SK-N-SH (cell line): ENCODE measurements around the gene TYW1. TPM values are rescaled to one million over a fixed set of nuclear protein-coding genes. Genes with fewer than 3 reads are reported as not detected.
"Not testable (repeated sequence)": the region's sequence is repeated elsewhere in the genome, so short reads cannot be mapped to it uniquely, and the experiment has no call there.

Source experiments
- CTCF ChIA-PET: fragments of 300-600, 350-600 bp; formaldehyde crosslinking; extraction: SDS; loops from one replicate; lab custom pipeline; 2021; lab: Yijun Ruan, JAX
- POLR2A ChIA-PET: fragments of 350-600 bp; sonication (Branson Sonifier 250); formaldehyde crosslinking; extraction: SDS; loops from one replicate; lab custom pipeline; 2020; ENCODE audit warnings: antibody characterized with exemption, inconsistent platforms; lab: Yijun Ruan, JAX
- DNase-seq: peaks from one replicate; pipeline ENCODE4 v3.0.0; 2012
- H2AFZ ChIP-seq: fragments of 200-600 bp; sonication (generic); 2 replicates; pipeline ENCODE4 v1.8.1; 2016; ENCODE audit warnings: antibody characterized with exemption, mild to moderate bottlenecking, low read depth
- H3F3A ChIP-seq: fragments of 200-600 bp; sonication (generic); replicated peaks from 2 replicates; pipeline ENCODE3; 2016; ENCODE audit warnings: antibody characterized with exemption, mild to moderate bottlenecking; ENCODE audit not compliant: insufficient read depth
- H3K27ac ChIP-seq, 2 experiments: fragments of 200-500 bp in 1 of 2; fragments of 200-600 bp in 1 of 2; sonication (Bioruptor generic) in 1 of 2; sonication (generic), shearing (Covaris generic) in 1 of 2; 2 replicates each; pipeline versions ENCODE4 v1.5.1 to v1.6.1; 2014 to 2016; ENCODE audit warnings: low read depth in 2 of 2, inconsistent platforms in 1 of 2, low read length in 1 of 2, mild to moderate bottlenecking in 1 of 2, mixed read lengths in 1 of 2
- H3K27me3 ChIP-seq: fragments of 200-600 bp; sonication (generic), shearing (Covaris generic); 2 replicates; pipeline ENCODE4 v1.6.1; 2016; ENCODE audit warnings: mixed run types; ENCODE audit not compliant: insufficient read depth
- H3K36me3 ChIP-seq, 2 experiments: fragments of 200-500 bp in 1 of 2; fragments of 200-600 bp in 1 of 2; sonication (Bioruptor generic) in 1 of 2; sonication (generic) in 1 of 2; replicated peaks in 1 of 2; 2 replicates each; pipeline versions ENCODE3 to v1.5.1; 2014 to 2016; ENCODE audit warnings: low read length in 1 of 2, mild to moderate bottlenecking in 1 of 2; ENCODE audit not compliant: insufficient read depth in 2 of 2, control insufficient read depth in 1 of 2
- H3K4me1 ChIP-seq, 2 experiments: fragments of 200-500 bp in 1 of 2; fragments of 200-600 bp in 1 of 2; sonication (Bioruptor generic) in 1 of 2; sonication (generic), shearing (Covaris generic) in 1 of 2; 2 replicates each; pipeline versions ENCODE4 v1.5.1 to v1.6.1; 2014 to 2016; ENCODE audit warnings: low read depth in 1 of 2, low read length in 1 of 2, mixed run types in 1 of 2; ENCODE audit not compliant: insufficient read depth in 2 of 2, control insufficient read depth in 1 of 2
- H3K4me2 ChIP-seq: fragments of 200-600 bp; sonication (generic), shearing (Covaris generic); 2 replicates; pipeline ENCODE4 v1.6.1; 2017; ENCODE audit warnings: mixed run types
- H3K4me3 ChIP-seq, 2 experiments: fragments of 200-500 bp in 1 of 2; fragments of 200-600 bp in 1 of 2; sonication (Bioruptor generic) in 1 of 2; sonication (generic), shearing (Covaris generic) in 1 of 2; 2 replicates each; pipeline versions ENCODE4 v1.5.1 to v1.8.1; 2014 to 2016; ENCODE audit warnings: low read depth in 2 of 2, inconsistent platforms in 1 of 2, low read length in 1 of 2, mild to moderate bottlenecking in 1 of 2, mixed read lengths in 1 of 2, moderate library complexity in 1 of 2
- H3K79me2 ChIP-seq: fragments of 200-600 bp; sonication (generic); 2 replicates; pipeline ENCODE4 v1.8.1; 2017; ENCODE audit warnings: mild to moderate bottlenecking; ENCODE audit not compliant: insufficient read depth
- H3K9ac ChIP-seq: fragments of 200-600 bp; sonication (generic); 2 replicates; pipeline ENCODE4 v1.6.1; 2017; ENCODE audit warnings: mixed run types
- H3K9me2 ChIP-seq: fragments of 200-600 bp; sonication (generic); 2 replicates; pipeline ENCODE4 v1.6.1; 2017; ENCODE audit warnings: mixed run types
- H3K9me3 ChIP-seq: fragments of 200-600 bp; sonication (generic); 2 replicates; pipeline ENCODE4 v1.6.1; 2017; ENCODE audit warnings: mixed run types, mild to moderate bottlenecking, moderate library complexity
- H4K20me1 ChIP-seq: fragments of 200-600 bp; sonication (generic); 2 replicates; pipeline ENCODE4 v1.6.1; 2017; ENCODE audit warnings: mild to moderate bottlenecking, mixed run types; ENCODE audit not compliant: insufficient read depth
- WGBS: methylation state at CpG from one replicate; pipeline ENCODE4 v1.1.6; 2017; ENCODE audit warnings: low lambda C conversion rate; 5-methylcytosine and 5-hydroxymethylcytosine counted together
- polyA plus RNA-seq, 3 experiments: library from polyadenylated mRNA; depleted of rRNA; stranded (reverse); fragments of >200 nt; gene quantifications; 2 replicates each; pipeline ENCODE4 v1.2.3, GENCODE V29; 2012

TYW1 gene
- polyA plus RNA-seq, 1 of the 3 experiments (the other 2 are of a cell fraction), result 15.0 TPM

DNA sequence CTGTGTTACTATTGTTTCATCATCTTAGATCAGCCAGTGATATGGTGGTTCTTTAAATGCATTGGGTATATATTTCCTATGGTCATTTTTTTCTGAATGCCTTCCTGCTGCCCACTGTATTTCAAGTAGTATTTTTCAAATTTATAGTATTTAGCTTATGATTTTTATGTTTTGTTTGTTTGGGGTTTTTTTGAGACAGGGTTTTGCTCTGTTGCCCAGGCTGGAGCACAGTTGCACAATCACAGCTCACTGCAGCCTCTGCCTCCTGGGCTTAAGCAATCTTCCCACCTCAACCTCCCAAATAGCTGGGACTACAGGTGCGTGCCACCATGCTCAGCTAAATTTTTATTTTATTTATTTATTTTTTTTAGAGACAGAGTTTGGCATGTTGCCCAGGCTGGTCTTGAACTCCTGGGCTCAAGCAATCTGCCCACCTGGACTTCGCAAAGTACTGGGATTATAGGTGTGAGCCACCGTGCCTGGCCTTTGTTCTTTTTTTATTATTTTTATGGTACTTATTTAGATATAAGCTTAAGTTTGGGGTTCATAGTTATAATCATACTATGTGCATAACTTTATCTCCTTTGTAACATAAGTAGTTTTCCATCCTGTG, 149.1 kb downstream of the TYW1 start:
- H3K27ac ChIP-seq, H3K4me2 ChIP-seq, H2AFZ ChIP-seq, H3K9me3 ChIP-seq, H3K36me3 ChIP-seq, H3F3A ChIP-seq, H4K20me1 ChIP-seq, H3K4me1 ChIP-seq, POLR2A ChIA-PET, H3K9ac ChIP-seq, CTCF ChIA-PET, DNase-seq, H3K4me3 ChIP-seq, H3K79me2 ChIP-seq, H3K27me3 ChIP-seq, H3K9me2 ChIP-seq: not testable (repeated sequence)
- 96% methylated on average over 3 of the region's 3 CpGs for whole genome bisulfite sequencing

DNA sequence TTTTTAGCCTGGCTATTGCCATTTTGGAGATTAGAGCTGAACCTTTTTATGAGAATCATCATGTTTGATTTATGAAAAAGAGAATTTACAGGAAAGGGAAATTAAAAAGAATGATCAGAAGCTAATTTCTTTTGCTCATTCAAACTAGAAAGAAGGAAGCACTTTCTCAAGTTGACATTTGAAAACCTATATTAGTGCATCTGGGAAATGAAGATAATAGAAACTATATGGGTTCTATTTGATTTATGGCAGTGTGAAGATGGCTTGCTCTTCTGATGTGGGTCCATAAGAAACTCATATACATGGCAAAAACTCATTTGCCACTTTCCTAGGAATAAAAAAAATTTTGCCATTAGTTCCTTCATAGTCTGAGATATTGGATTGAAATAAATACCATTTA, 152.5 kb downstream of the TYW1 start:
- H3K4me2 ChIP-seq, H3K79me2 ChIP-seq, DNase-seq, H2AFZ ChIP-seq, CTCF ChIA-PET, H4K20me1 ChIP-seq, H3K27ac ChIP-seq, POLR2A ChIA-PET, H3K4me1 ChIP-seq, H3K9me3 ChIP-seq, H3K9ac ChIP-seq, H3K4me3 ChIP-seq, H3K27me3 ChIP-seq, H3K36me3 ChIP-seq, H3F3A ChIP-seq, H3K9me2 ChIP-seq: not testable (repeated sequence)

DNA sequence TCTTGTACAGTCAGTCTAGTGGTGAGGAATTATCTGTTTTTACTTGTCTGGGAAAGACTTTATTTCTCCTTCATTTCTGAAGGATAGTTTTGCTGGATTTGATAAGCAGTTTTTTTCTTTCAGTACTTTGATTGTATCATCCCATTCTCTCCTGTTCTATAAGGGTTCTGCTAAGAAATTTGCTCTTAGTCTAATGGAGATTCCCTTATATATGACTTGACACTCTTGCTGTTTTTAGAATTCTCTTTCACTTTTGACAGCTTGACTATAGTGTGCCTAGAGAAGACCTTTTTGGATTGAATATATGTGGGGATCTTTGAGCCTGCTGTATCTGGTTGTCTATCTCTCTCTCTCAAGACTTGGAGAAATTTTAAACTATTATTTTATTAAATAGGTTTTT, 157.7 kb downstream of the TYW1 start:
- H3K4me3 ChIP-seq, POLR2A ChIA-PET, H3K4me1 ChIP-seq, H2AFZ ChIP-seq, H3K36me3 ChIP-seq, H3K9me2 ChIP-seq, H4K20me1 ChIP-seq, H3K79me2 ChIP-seq, DNase-seq, H3K27me3 ChIP-seq, H3K9me3 ChIP-seq, H3K9ac ChIP-seq, H3K4me2 ChIP-seq, H3K27ac ChIP-seq, H3F3A ChIP-seq, CTCF ChIA-PET: not testable (repeated sequence)

DNA sequence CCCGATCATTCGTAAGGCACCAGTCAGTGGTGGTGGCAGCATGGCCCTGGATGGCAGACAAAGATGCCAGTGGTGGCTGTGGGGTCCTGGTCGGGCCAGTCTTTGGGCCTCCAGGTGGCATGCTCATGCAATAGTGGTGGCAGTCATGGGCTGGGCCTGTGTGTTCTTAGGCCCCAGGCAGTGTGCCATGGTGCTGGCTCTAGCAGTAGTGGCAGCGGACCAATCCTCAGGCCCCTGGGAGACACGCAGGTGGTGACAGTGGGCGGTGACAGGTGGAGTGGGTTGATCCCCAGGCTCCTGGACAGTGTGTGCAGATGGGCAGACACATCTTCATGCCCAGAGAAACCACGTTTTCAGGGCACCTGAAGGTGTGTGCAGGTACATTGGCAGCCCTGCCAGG, 159.4 kb downstream of the TYW1 start:
- DNase-seq, H3F3A ChIP-seq, H3K27me3 ChIP-seq, H3K36me3 ChIP-seq, H3K4me2 ChIP-seq, POLR2A ChIA-PET, CTCF ChIA-PET, H3K9ac ChIP-seq, H3K79me2 ChIP-seq, H3K27ac ChIP-seq, H4K20me1 ChIP-seq, H3K9me3 ChIP-seq, H2AFZ ChIP-seq, H3K4me1 ChIP-seq, H3K4me3 ChIP-seq, H3K9me2 ChIP-seq: not testable (repeated sequence)
- WGBS, result 86% methylated on average over 6 of the region's 7 CpGs

DNA sequence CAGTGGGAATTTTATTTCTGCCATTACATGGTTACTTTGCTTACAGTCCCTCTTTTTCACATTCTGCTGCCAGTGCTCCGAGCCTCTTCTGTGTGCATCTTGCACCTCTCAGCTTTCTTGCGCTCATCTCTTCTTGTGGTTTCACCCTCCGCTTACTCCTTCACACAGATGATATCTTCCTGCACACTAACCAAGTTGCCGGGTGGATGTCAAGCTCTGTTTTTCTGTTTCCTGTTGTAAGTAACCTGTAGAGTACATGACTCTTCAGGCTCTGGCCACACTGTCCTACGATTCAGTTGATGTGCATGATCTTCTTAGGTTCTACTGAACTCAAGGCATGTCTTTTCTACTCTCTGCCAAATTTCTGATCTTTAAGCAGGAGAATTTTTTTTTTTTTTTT, 166.7 kb downstream of the TYW1 start:
- H3K27ac ChIP-seq, H3K4me1 ChIP-seq, H2AFZ ChIP-seq, H3K4me3 ChIP-seq, H3K9ac ChIP-seq, H3K27me3 ChIP-seq, H3K9me3 ChIP-seq, H3K4me2 ChIP-seq, H3K79me2 ChIP-seq, H3K36me3 ChIP-seq, DNase-seq, H3F3A ChIP-seq, POLR2A ChIA-PET, CTCF ChIA-PET, H4K20me1 ChIP-seq, H3K9me2 ChIP-seq: not testable (repeated sequence)
- WGBS, result 87% methylated on average over 5 of the region's 5 CpGs

DNA sequence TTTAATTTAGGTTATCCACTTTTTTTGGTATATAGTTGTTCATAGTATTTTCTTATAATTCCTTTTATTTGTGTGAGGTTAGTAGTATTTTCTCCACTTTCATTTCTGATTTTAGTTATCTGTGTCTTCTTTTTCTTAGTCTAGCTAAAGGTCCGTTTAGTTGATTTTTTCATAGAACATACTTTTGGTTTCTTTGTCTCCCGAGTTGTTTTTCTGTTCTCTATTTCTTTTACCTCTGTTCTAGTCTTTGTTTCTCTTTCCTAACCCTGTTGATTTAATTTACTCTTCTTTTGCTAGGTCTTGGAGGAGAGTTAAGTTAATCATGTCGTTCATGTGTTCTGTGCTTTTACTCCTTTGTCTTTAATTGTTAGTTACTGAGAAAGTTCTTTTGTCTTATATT, 174.5 kb downstream of the TYW1 start:
- CTCF ChIA-PET, result not testable (repeated sequence)

More for the DNA sequence above, 174.5 kb downstream of the TYW1 start:
- H3K9me3 ChIP-seq, H3K9ac ChIP-seq, H3K36me3 ChIP-seq, H3K27ac ChIP-seq, H3K79me2 ChIP-seq, H2AFZ ChIP-seq, DNase-seq, H3K4me1 ChIP-seq, POLR2A ChIA-PET, H3F3A ChIP-seq, H3K4me2 ChIP-seq, H3K9me2 ChIP-seq, H3K4me3 ChIP-seq, H4K20me1 ChIP-seq, H3K27me3 ChIP-seq: not testable (repeated sequence)
- WGBS, result 93% methylated on average over 3 of the region's 3 CpGs
